ENCODE measurements around the gene INHBC. TPM values are rescaled to one million over a fixed set of nuclear protein-coding genes. Genes with fewer than 3 reads are reported as not detected.

The INHBC gene
- total RNA-seq, 1 donor from 2014 or later: not detected

DNA sequence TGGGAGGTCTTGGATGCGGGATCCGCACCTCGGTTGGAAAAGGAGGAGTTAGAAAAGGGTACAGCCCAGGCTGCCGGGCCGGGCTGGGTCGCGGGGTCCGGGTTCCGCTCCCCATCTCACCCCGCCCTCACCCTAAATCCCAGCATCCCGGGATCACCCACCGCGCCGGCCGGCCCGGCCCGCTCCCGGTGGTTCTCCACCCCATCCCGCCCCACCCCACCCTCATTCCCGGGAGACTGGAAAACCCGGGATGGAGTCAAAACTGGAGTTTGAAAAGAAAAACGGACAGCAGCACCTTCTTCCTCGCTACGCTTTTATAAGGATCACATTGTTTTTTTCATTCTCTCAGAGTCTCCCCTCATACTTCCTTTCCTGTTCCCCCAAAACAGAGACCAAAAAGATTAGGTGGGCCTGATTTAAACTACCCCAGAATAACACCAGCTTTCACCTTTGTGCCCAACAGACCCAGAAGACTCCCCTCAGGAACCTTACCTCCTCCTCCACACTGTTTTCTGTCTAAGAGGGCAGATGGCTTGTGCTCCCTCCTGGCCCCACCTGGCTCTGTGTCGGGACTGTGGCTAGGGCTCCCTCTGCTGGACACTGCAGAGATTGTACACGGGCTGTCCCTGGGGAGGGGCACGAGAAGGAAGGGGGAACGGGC is 27.8 kb downstream of the INHBC start:
- no peaks in the 10 kb centered on the region for H3K36me3 Mint-ChIP-seq (ENCODE audit: low read depth)
- H3K27me3 Mint-ChIP-seq (ENCODE audit: low read depth): no peaks in the 10 kb centered on the region
- DNase-seq (ENCODE audit: low spot score): peak; percentile 90

DNA sequence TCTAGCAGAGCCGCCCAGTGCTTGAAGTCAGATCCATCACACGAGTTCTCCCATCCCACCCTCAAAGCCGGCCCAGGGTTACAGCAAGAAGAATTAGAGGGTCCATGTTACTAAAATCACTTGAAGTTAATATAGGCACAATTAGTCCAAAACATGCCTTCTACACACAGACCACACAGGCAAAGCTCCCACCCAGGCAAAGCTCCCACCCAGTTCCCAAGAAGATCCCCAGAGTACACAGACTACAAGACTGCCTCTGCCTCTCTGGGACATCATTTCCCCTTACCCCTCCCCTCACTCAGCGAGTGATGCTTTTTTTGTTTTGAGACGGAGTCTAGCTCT is 28.3 kb downstream of the INHBC start:
- peaks cover 2% of the 10 kb centered on the region for H3K36me3 Mint-ChIP-seq (ENCODE audit: low read depth)
- H3K27me3 Mint-ChIP-seq (ENCODE audit: low read depth): no peaks in the 10 kb centered on the region
- H3K27ac Mint-ChIP-seq (ENCODE audit: unreplicated experiment): peak overlapping the region; percentile 90
- H3K4me3 Mint-ChIP-seq (ENCODE audit: unreplicated experiment): peak overlapping the region; percentile 95
- TF ChIP-seq CTCF (IDR thresholded peaks at IDR 0.05): peak; percentile 48
- no peaks in the 10 kb centered on the region for H3K9me3 Mint-ChIP-seq (ENCODE audit: low read depth)
- no peak for DNase-seq (ENCODE audit: low spot score)
- H3K4me1 Mint-ChIP-seq (ENCODE audit: low read depth): peaks cover 33% of the 10 kb centered on the region

More for the DNA sequence above, 27.8 kb downstream of the INHBC start:
- Mint-ChIP-seq H3K4me1 (ENCODE audit: low read depth) (peaks cover 37% of the 10 kb centered on the region), H3K9me3 (ENCODE audit: low read depth) (no peaks in the 10 kb centered on the region), H3K27ac (ENCODE audit: unreplicated experiment) (peak overlapping the region; percentile 90), H3K4me3 (ENCODE audit: unreplicated experiment) (peak overlapping the region; percentile 95)
- TF ChIP-seq CTCF (IDR thresholded peaks at IDR 0.05): peak; percentile 96

DNA sequence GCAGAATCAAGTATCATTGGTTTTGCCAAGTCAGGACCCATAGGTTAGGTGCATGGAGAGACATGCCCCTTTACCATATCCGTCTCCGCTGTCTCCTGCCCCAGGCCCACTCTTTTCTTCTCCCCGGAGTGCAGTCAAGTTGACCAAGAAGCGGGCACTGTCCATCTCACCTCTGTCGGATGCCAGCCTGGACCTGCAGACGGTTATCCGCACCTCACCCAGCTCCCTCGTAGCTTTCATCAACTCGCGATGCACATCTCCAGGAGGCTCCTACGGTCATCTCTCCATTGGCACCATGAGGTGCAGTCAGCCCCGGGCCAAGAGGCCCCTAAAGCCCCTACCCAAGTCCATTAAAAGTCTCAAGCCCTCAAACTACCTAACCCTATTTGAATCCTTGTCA is 30.0 kb downstream of the INHBC start:
- Mint-ChIP-seq H3K4me3 (ENCODE audit: unreplicated experiment) (no peak overlapping the region), H3K27me3 (ENCODE audit: low read depth) (no peaks in the 10 kb centered on the region), H3K27ac (ENCODE audit: unreplicated experiment) (no peak overlapping the region), H3K4me1 (ENCODE audit: low read depth) (peaks cover 17% of the 10 kb centered on the region), H3K9me3 (ENCODE audit: low read depth) (no peaks in the 10 kb centered on the region), H3K36me3 (ENCODE audit: low read depth) (peaks cover 3% of the 10 kb centered on the region)
- no peak for TF ChIP-seq CTCF (IDR thresholded peaks at IDR 0.05)
- DNase-seq (ENCODE audit: low spot score): no peak

DNA sequence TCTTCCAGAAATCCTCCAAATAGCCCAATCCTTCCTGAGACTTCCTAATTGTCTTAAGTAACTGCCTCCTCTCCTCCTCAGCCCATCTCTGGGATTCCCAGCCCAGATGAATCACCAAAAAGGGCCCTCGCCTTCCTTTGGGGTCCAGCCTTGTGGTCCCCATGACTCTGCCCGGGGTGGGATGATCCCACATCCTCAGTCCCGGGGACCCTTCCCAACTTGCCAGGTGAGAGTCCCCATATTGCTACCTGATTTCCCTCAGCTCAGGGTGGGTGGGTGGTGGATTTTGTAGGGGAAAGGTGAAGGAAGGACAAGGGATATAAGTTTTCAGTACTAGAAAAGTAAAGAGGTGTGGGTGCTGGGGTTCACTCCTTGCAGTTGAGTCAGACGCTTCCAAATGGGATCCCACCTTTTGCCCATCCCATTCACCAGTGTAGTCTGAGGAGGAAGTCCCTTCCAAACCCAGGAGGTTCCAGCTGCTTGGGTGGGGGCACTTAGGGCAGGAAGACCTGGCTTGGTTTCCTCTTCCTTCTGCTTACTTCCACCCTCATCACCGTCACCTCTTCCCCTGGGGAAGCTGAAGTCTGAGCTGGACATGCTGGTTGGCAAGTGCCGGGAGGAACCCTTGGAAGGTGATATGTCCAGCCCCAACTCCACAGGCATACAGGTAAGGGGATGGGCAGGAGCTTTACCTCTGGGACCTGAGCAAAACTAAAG is 30.6 kb downstream of the INHBC start:
- H3K27ac Mint-ChIP-seq (ENCODE audit: unreplicated experiment): no peak overlapping the region
- H3K27me3 Mint-ChIP-seq (ENCODE audit: low read depth): no peaks in the 10 kb centered on the region
- no peak for TF ChIP-seq CTCF (IDR thresholded peaks at IDR 0.05)
- H3K9me3 Mint-ChIP-seq (ENCODE audit: low read depth): no peaks in the 10 kb centered on the region
- no peak overlapping the region for H3K4me3 Mint-ChIP-seq (ENCODE audit: unreplicated experiment)
- peaks cover 3% of the 10 kb centered on the region for H3K36me3 Mint-ChIP-seq (ENCODE audit: low read depth)
- peaks cover 15% of the 10 kb centered on the region for H3K4me1 Mint-ChIP-seq (ENCODE audit: low read depth)
- DNase-seq (ENCODE audit: low spot score): no peak

DNA sequence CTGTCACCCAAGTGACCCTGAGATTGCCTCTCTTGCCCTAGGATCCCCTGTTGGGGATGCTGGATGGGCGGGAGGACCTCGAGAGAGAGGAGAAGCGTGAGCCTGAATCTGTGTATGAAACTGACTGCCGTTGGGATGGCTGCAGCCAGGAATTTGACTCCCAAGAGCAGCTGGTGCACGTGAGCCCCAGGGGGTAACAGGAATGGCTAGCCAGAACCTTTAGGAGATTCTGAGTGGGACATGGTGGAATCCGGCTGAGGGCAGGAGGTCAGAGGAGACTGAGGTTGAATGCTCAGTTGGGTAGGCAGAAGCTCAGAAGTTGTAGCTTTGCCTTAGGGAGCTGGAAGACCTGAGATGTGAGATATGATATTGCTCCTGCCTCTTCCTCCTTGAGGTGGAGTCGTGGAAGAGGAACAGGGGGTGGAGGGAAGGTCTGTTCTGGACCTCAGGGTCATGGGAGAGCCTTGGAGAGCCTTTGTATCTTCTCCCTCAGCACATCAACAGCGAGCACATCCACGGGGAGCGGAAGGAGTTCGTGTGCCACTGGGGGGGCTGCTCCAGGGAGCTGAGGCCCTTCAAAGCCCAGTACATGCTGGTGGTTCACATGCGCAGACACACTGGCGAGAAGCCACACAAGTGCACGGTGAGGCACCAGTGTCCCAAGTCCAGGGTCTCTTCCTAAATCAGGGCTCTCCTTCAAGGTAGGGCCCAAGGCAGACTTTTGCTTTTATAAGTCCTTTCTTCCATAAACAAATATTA is 31.3 kb downstream of the INHBC start:
- H3K9me3 Mint-ChIP-seq (ENCODE audit: low read depth): no peaks in the 10 kb centered on the region
- TF ChIP-seq CTCF (IDR thresholded peaks at IDR 0.05): no peak
- H3K27ac Mint-ChIP-seq (ENCODE audit: unreplicated experiment): no peak overlapping the region
- DNase-seq (ENCODE audit: low spot score): no peak
- H3K27me3 Mint-ChIP-seq (ENCODE audit: low read depth): no peaks in the 10 kb centered on the region
- H3K4me3 Mint-ChIP-seq (ENCODE audit: unreplicated experiment): no peak overlapping the region
- H3K36me3 Mint-ChIP-seq (ENCODE audit: low read depth): peaks cover 3% of the 10 kb centered on the region
- peaks cover 10% of the 10 kb centered on the region for H3K4me1 Mint-ChIP-seq (ENCODE audit: low read depth)
